Duodenal mucosa (tissue), 2 donors: Measurements from ENCODE around the gene ARHGAP12.
"Not testable (repeated sequence)": the region's sequence is repeated elsewhere in the genome, so short reads cannot be mapped to it uniquely, and the experiment has no call there.

ENCODE experiments used
- H3K27ac ChIP-seq: one replicate; pipeline ENCODE4 v1.7.0; 2013; ENCODE audit warnings: low read depth, low read length
- H3K27me3 ChIP-seq, 2 donors: one replicate each; pipeline ENCODE4 v1.7.0; 2013; ENCODE audit warnings: low read length in 2 of 2, control low read depth in 1 of 2; ENCODE audit not compliant: insufficient read depth in 2 of 2, control insufficient read depth in 1 of 2
- H3K36me3 ChIP-seq, 2 donors: one replicate each; pipeline ENCODE4 v1.7.0; 2013; ENCODE audit warnings: low read length in 2 of 2, control low read depth in 1 of 2; ENCODE audit not compliant: insufficient read depth in 2 of 2, control insufficient read depth in 1 of 2
- H3K4me1 ChIP-seq, 2 donors: one replicate each; pipeline ENCODE4 v1.7.0; 2013; ENCODE audit warnings: low read length in 2 of 2, control low read depth in 1 of 2; ENCODE audit not compliant: insufficient read depth in 2 of 2, control insufficient read depth in 1 of 2
- H3K4me3 ChIP-seq, 2 donors: one replicate each; pipeline ENCODE4 v1.7.0; 2013; ENCODE audit warnings: low read length in 2 of 2, low read depth in 1 of 2
- H3K9ac ChIP-seq, 2 donors: one replicate each; pipeline ENCODE4 v1.7.0; 2013; ENCODE audit warnings: low read length in 2 of 2, low read depth in 1 of 2
- H3K9me3 ChIP-seq, 2 donors: one replicate each; pipeline ENCODE4 v1.7.0; 2013; ENCODE audit warnings: low read length in 2 of 2, control low read depth in 1 of 2; ENCODE audit not compliant: control insufficient read depth in 1 of 2

ARHGAP12 gene

GRCh38 chr10:31912289-31912688 is 16.3 kb downstream of the ARHGAP12 start:
- H3K27me3 ChIP-seq = no peaks in the 10 kb centered on the region
- H3K4me1 ChIP-seq = peaks cover 0 to 14% of the 10 kb centered on the region in 2 donors
- H3K9ac ChIP-seq = no peak overlapping the region
- H3K27ac ChIP-seq = no peak overlapping the region
- peaks cover 0 to 11% of the 10 kb centered on the region in 2 donors for H3K36me3 ChIP-seq
- H3K9me3 ChIP-seq = no peaks in the 10 kb centered on the region
- H3K4me3 ChIP-seq = no peak overlapping the region

DNA sequence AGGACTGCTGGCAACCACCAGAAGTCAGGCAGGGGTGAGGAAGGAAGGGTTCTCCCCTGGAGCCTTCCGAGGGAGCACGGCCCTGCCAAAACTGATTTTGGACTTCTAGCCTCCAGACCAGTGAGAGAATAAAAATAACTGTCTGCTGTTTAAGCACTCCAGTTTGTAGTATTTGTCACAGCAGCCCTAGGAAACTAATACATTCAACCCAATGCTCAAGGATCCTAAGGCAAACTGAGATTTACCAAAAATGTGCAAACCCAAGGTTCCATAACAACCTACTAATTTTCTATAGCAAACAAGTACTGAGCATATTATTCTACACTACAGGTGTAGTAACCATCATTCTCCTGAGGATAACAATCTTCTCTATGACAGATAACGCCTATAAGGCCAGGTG is 18.6 kb downstream of the ARHGAP12 start:
- peaks cover 0 to 14% of the 10 kb centered on the region in 2 donors for H3K4me1 ChIP-seq

DNA sequence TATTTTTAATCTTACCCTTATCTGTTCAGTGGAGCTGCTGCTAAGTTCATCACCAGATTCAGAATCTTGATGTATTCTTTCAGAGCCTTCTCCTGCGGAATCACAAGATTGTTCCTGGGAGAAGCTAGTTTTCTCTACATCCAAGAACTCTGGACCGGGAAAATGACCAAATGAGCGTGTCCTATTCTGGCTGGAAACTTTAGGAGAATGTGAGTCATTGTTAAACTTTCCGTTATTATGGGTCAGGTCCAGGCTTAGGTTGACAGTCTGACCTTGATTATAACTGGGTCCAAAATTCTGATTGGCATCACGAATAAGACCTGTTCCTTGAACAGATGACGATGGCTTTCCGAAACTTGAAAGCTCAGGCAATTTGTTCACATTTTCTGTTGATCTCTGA is 20.5 kb downstream of the ARHGAP12 start:
- no peak overlapping the region for H3K9ac ChIP-seq
- no peak overlapping the region for H3K4me3 ChIP-seq
- no peaks in the 10 kb centered on the region for H3K9me3 ChIP-seq
- H3K27me3 ChIP-seq = no peaks in the 10 kb centered on the region
- H3K27ac ChIP-seq = no peak overlapping the region
- H3K4me1 ChIP-seq = peaks cover 0 to 7% of the 10 kb centered on the region in 2 donors
- H3K36me3 ChIP-seq = peaks cover 0 to 15% of the 10 kb centered on the region in 2 donors

More for the DNA sequence above, 18.6 kb downstream of the ARHGAP12 start:
- Histone ChIP-seq H3K27ac (no peak overlapping the region), H3K9ac (no peak overlapping the region), H3K4me3 (no peak overlapping the region), H3K36me3 (peaks cover 0 to 15% of the 10 kb centered on the region in 2 donors), H3K9me3 (no peaks in the 10 kb centered on the region), H3K27me3 (no peaks in the 10 kb centered on the region)

- Histone ChIP-seq H3K36me3 (peaks cover 0 to 15% of the 10 kb centered on the region in 2 donors), H3K9ac (no peak overlapping the region), H3K4me1 (no peaks in the 10 kb centered on the region), H3K9me3 (no peaks in the 10 kb centered on the region), H3K27ac (no peak overlapping the region), H3K27me3 (no peaks in the 10 kb centered on the region), H3K4me3 (no peak overlapping the region)
These were observed 22.6 kb downstream of the ARHGAP12 start for GRCh38 chr10:31906039-31906438.

- no peaks in the 10 kb centered on the region for H3K9me3 ChIP-seq
- no peak overlapping the region for H3K4me3 ChIP-seq
- H3K27ac ChIP-seq = no peak overlapping the region
- H3K27me3 ChIP-seq = no peaks in the 10 kb centered on the region
- H3K4me1 ChIP-seq = no peaks in the 10 kb centered on the region
- no peak overlapping the region for H3K9ac ChIP-seq
- H3K36me3 ChIP-seq = peaks cover 0 to 15% of the 10 kb centered on the region in 2 donors
These were observed 23.0 kb downstream of the ARHGAP12 start for GRCh38 chr10:31905586-31905985.

DNA sequence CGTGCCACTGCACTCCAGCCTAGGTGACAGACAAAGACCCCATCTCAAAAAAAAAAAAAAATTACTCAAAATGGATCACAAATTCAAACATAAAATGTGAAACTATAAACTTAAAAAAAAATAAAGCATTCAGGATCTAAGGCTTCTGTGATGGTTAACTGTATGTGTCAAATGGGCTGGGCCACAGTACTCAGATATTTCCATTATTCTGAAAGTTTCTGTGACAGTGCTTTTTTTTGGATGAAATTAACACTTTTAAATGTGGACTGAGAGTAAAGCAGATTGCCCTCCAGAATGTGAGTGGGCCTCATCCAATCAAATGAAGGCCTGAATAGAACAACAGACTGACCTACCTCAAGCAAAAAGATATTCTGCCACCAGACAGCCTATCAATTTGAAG is 26.0 kb downstream of the ARHGAP12 start:
- Histone ChIP-seq H3K27ac (no peak overlapping the region), H3K36me3 (peaks cover 0 to 4% of the 10 kb centered on the region in 2 donors), H3K9ac (no peak overlapping the region), H3K27me3 (no peaks in the 10 kb centered on the region), H3K9me3 (no peaks in the 10 kb centered on the region), H3K4me3 (no peak overlapping the region), H3K4me1 (no peaks in the 10 kb centered on the region)

- H3K9ac ChIP-seq = no peak overlapping the region
- no peak overlapping the region for H3K4me3 ChIP-seq
- no peaks in the 10 kb centered on the region for H3K9me3 ChIP-seq
- H3K27ac ChIP-seq = no peak overlapping the region
- H3K4me1 ChIP-seq = peaks cover 0 to 3% of the 10 kb centered on the region in 2 donors
- no peaks in the 10 kb centered on the region for H3K36me3 ChIP-seq
- no peaks in the 10 kb centered on the region for H3K27me3 ChIP-seq
These were observed 31.1 kb downstream of the ARHGAP12 start for GRCh38 chr10:31897506-31897905.

DNA sequence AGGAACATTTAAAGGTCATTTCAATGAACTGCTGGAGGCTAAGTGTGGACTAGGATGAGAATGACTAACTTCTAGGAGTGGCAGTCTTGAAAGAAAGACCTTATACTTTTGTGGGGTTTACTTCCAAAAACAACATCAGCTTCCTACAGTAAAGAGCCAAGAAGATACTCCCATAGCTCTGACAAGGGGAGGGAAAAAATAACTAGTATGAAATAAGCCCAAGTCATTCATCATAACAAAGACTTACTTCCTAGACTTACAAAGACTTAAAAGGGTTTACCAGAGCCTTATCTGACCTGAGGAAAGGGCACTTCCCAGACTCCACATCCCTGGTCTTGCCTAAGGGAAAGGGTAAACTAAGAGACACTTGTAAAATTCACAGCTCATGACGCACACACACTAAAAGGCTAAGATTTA is 31.7 kb downstream of the ARHGAP12 start:
- H3K36me3 ChIP-seq = no peaks in the 10 kb centered on the region
- H3K4me3 ChIP-seq = no peak overlapping the region
- H3K9ac ChIP-seq = no peak overlapping the region
- H3K9me3 ChIP-seq = no peaks in the 10 kb centered on the region
- no peak overlapping the region for H3K27ac ChIP-seq
- H3K27me3 ChIP-seq = no peaks in the 10 kb centered on the region
- H3K4me1 ChIP-seq = peaks cover 0 to 3% of the 10 kb centered on the region in 2 donors

DNA sequence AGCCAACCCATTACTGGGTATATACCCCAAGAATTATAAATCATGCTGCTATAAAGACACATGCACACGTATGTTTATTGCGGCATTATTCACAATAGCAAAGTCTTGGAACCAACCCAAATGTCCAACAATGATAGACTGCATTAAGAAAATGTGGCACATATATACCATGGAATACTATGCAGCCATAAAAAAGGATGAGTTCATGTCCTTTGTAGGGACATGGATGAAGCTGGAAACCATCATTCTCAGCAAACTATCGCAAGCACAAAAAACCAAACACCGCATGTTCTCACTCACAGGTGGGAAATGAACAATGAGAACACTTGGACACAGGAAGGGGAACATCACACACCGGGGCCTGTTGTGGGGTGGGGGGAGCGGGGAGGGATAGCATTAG is 32.9 kb downstream of the ARHGAP12 start:
- H3K27ac ChIP-seq, H3K9me3 ChIP-seq, H3K36me3 ChIP-seq, H3K4me1 ChIP-seq, H3K4me3 ChIP-seq, H3K27me3 ChIP-seq, H3K9ac ChIP-seq: not testable (repeated sequence)

GRCh38 chr10:31888442-31888841 is 40.2 kb downstream of the ARHGAP12 start:
- no peaks in the 10 kb centered on the region for H3K27me3 ChIP-seq
- no peak overlapping the region for H3K9ac ChIP-seq
- H3K4me1 ChIP-seq = peaks cover 0 to 3% of the 10 kb centered on the region in 2 donors
- no peaks in the 10 kb centered on the region for H3K36me3 ChIP-seq
- no peak overlapping the region for H3K4me3 ChIP-seq
- no peaks in the 10 kb centered on the region for H3K9me3 ChIP-seq
- H3K27ac ChIP-seq = no peak overlapping the region

DNA sequence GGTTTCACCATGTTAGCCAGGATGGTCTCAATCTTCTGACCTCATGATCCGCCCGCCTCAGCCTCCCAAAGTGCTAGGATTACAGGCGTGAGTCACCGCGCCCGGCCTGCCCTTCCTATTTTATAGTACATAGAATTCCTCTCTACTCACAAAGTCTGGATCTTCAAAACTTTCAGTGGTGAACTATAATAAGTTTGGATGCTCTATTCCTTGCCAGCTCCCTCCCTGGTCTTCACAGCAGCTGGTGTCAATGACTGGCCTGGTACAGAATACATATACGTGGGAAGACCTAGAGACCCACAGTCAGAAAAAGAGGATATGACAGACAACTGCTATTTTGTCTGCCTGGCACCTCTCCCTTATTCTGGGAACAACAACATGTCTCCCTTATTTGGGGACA is 40.8 kb downstream of the ARHGAP12 start:
- Histone ChIP-seq H3K9me3 (no peaks in the 10 kb centered on the region), H3K9ac (no peak overlapping the region), H3K36me3 (no peaks in the 10 kb centered on the region), H3K27me3 (no peaks in the 10 kb centered on the region), H3K4me1 (peaks cover 0 to 3% of the 10 kb centered on the region in 2 donors), H3K4me3 (no peak overlapping the region), H3K27ac (no peak overlapping the region)
